Activated CD8-positive, alpha-beta T cell treated with anti-CD3 and anti-CD28 coated beads for 36 hours (primary cell): Measurements from ENCODE around the gene SLC12A6. TPM values are rescaled to one million over a fixed set of nuclear protein-coding genes. Genes with fewer than 3 reads are reported as not detected.
A peak's percentile ranks its signal among the peaks of the same experiment; 100 is the strongest.
"Not testable (repeated sequence)": the region's sequence is repeated elsewhere in the genome, so short reads cannot be mapped to it uniquely, and the experiment has no call there.

Source experiments
- ATAC-seq: fragments of 200-7000 bp; cut with Tn5 transposase; one replicate; pipeline ENCODE4 v1.10.0; 2021; ENCODE audit warnings: mild to moderate bottlenecking, moderate library complexity
- CTCF ChIA-PET: fragments of 350-600 bp; sonication (Branson Sonifier 250); formaldehyde crosslinking; loops from one replicate; lab custom pipeline; 2021; ENCODE audit warnings: antibody characterized with exemption; lab: Charles Lee
- POLR2A ChIA-PET: fragments of 350-600 bp; sonication (Branson Sonifier 250); formaldehyde crosslinking; loops from one replicate; lab custom pipeline; 2021; ENCODE audit warnings: antibody characterized with exemption; lab: Charles Lee
- DNase-seq: peaks from one replicate; pipeline ENCODE4 v3.0.0-alpha.2; 2020
- H3K27ac Mint-ChIP-seq: one replicate; pipeline ENCODE4 v1.8.0; 2021; ENCODE audit warnings: mild to moderate bottlenecking, mixed read lengths
- H3K27me3 Mint-ChIP-seq: one replicate; pipeline ENCODE4 v1.8.0; 2021; ENCODE audit warnings: mixed read lengths
- H3K36me3 Mint-ChIP-seq: one replicate; pipeline ENCODE4 v1.8.0; 2021; ENCODE audit warnings: low read depth, mixed read lengths
- H3K4me1 Mint-ChIP-seq: one replicate; pipeline ENCODE4 v1.8.0; 2021; ENCODE audit warnings: low read depth, mixed read lengths
- H3K4me3 Mint-ChIP-seq: one replicate; pipeline ENCODE4 v1.8.0; 2021; ENCODE audit warnings: mild to moderate bottlenecking, moderate library complexity, mixed read lengths
- H3K9me3 Mint-ChIP-seq: one replicate; pipeline ENCODE4 v1.8.0; 2021; ENCODE audit warnings: mixed read lengths
- CTCF ChIP-seq: fragments of 200-600 bp; IDR thresholded peaks from one replicate; pipeline ENCODE4 v1.8.0; 2022; ENCODE audit warnings: antibody characterized with exemption, mild to moderate bottlenecking
- intact Hi-C: fragments of 100-400 bp; cut with micrococcal nuclease; formaldehyde crosslinking; loops from one replicate; pipeline ENCODE4 v1.10.0; 2022
- total RNA-seq, 2 experiments: library from RNA; stranded (reverse); gene quantifications; one replicate each; pipeline ENCODE4 v1.2.3, GENCODE V29; 2021

The SLC12A6 gene
- total RNA-seq, 2 experiments from 2014 or later: 22.2 to 24.8 TPM

GRCh38 chr15:34349769-34350168 is 12.2 kb upstream of the SLC12A6 start:
- ChIA-PET POLR2A (no interaction called here), CTCF (no interaction called here)
- no peaks in the 10 kb centered on the region for H3K36me3 Mint-ChIP-seq
- intact Hi-C loops: no loop called here
- DNase-seq: no peak
- ATAC-seq: no peak
- no peaks in the 10 kb centered on the region for H3K4me1 Mint-ChIP-seq
- no peak overlapping the region for H3K4me3 Mint-ChIP-seq
- no peaks in the 10 kb centered on the region for H3K9me3 Mint-ChIP-seq
- no peak overlapping the region for H3K27ac Mint-ChIP-seq
- no peaks in the 10 kb centered on the region for H3K27me3 Mint-ChIP-seq
- TF ChIP-seq CTCF: no peak

GRCh38 chr15:34348735-34349300 is 11.2 kb upstream of the SLC12A6 start:
- ATAC-seq: no peak
- Mint-ChIP-seq H3K9me3 (no peaks in the 10 kb centered on the region), H3K4me1 (no peaks in the 10 kb centered on the region), H3K36me3 (no peaks in the 10 kb centered on the region), H3K27ac (no peak overlapping the region), H3K27me3 (no peaks in the 10 kb centered on the region), H3K4me3 (no peak overlapping the region)
- DNase-seq: no peak
- ChIA-PET CTCF (no interaction called here), POLR2A (no interaction called here)
- intact Hi-C loops: no loop called here
- no peak for TF ChIP-seq CTCF

- intact Hi-C loops: no loop called here
- TF ChIP-seq CTCF: no peak
- Mint-ChIP-seq H3K27ac (no peak overlapping the region), H3K4me3 (no peak overlapping the region), H3K4me1 (no peaks in the 10 kb centered on the region), H3K36me3 (no peaks in the 10 kb centered on the region), H3K27me3 (no peaks in the 10 kb centered on the region), H3K9me3 (no peaks in the 10 kb centered on the region)
- ATAC-seq: no peak
- ChIA-PET POLR2A (no interaction called here), CTCF (no interaction called here)
- DNase-seq: no peak
Observed at GRCh38 chr15:34347951-34348638, 10.5 kb upstream of the SLC12A6 start.

- TF ChIP-seq CTCF: peak; percentile 91
- H3K4me3 Mint-ChIP-seq: no peak within 1 kb of the TSS
Observed at GRCh38 chr15:34342737-34343575, 5.4 kb upstream of the SLC12A6 start, which contains the start of the genes NOP10 and NUTM1. Gene NOP10 (minus strand): TSS chr15:34343136. CDS start chr15:34343073, 63 bp downstream. Gene NUTM1 (plus strand): TSS chr15:34343315. CDS start chr15:34343697, 382 bp downstream.

GRCh38 chr15:34342213-34342736 is 4.7 kb upstream of the SLC12A6 start:
- ChIA-PET CTCF (interaction anchor here (0.7 to 3.1 kb wide), 9 partner anchors 9 to 101 kb away, joined by 3 to 40 read pairs (median 6); partner anchors contain the start of genes GOLGA8A and LPCAT4), POLR2A (interaction anchor here (1.2 to 1.6 kb wide), 2 partner anchors 8 to 16 kb away, joined by 3 to 6 read pairs; no protein-coding TSS in a partner anchor)
- Mint-ChIP-seq H3K36me3 (peaks cover 26% of the 10 kb centered on the region), H3K27ac (peak overlapping the region; percentile 82), H3K4me1 (peaks cover 25% of the 10 kb centered on the region)
- H3K27me3 Mint-ChIP-seq, H3K9me3 Mint-ChIP-seq, ATAC-seq, intact Hi-C loops, H3K4me3 Mint-ChIP-seq: not testable (repeated sequence)
- peak; percentile 44 for DNase-seq

More at GRCh38 chr15:34342737-34343575, 5.4 kb upstream of the SLC12A6 start, which contains the start of the genes NOP10 and NUTM1:
- ChIA-PET CTCF (interaction anchor here (0.7 to 3.1 kb wide), 11 partner anchors 9 to 101 kb away, joined by 3 to 40 read pairs (median 6); partner anchors contain the start of genes GOLGA8A and LPCAT4), POLR2A (interaction anchor here (1.2 to 1.6 kb wide), 4 partner anchors 9 to 25 kb away, joined by 3 to 6 read pairs (median 4); partner anchors contain the start of gene LPCAT4)
- intact Hi-C loops: loop anchor here (1.0 kb wide), 1 partner anchor 24 kb away; the partner anchor contains the start of gene LPCAT4
- Mint-ChIP-seq H3K27ac (peak within 1 kb of the TSS; percentile 82), H3K4me1 (peaks cover 25% of the 10 kb centered on the region), H3K9me3 (no peaks in the 10 kb centered on the region), H3K27me3 (no peaks in the 10 kb centered on the region), H3K36me3 (peaks cover 26% of the 10 kb centered on the region)
- peak; percentile 94 for DNase-seq
- peak; percentile 90 for ATAC-seq
